ENCODE data around the gene PRR33. TPM values are rescaled to one million over a fixed set of nuclear protein-coding genes. Genes with fewer than 3 reads are reported as not detected.
"Not testable (repeated sequence)": the region's sequence is repeated elsewhere in the genome, so short reads cannot be mapped to it uniquely, and the experiment has no call there.

Gene PRR33
- total RNA-seq, 6 experiments from 2014 or later: not detected

DNA sequence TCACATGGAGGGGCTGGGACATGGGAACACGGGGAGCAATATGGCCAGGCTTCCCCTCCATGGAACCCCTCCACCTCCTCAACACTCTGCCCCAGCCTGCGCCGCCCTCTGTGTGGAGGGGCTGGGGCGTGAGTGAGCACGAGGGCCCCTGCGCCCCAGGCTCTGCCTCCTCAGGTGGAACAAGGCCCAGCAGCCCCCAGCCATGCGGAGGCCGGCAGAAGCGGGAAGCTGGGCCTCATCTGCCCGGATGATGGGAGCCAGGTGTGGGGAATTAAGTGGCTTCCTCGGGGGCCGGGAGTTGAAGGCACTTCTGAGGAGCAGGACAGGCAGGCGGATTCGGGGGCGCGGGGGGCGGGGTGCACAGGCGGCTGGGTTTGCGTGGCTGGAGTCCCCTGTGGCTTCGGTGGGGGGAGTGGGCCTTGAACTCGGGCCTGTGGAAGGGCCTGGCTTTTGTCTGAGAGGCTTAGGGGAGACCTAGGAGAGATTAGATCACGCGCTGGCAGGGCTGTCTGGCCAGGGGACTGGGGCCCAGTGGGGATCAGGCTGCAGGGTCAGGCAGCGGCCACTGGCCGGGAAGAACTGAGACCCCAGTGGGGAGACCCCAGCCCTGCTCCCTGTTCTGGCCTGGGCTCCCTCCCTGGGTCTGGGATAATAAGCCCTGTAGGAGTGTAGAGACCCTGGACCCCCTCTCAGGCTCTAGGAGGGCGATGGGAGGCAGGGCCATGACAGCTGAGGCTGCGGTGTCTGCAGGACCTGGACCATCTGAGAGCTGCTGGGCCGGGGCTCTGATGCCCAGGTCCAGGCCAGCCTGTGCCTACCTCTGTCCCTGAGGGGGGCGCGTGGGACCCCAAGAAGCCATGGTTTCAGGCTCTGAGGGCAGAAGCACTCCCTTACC lies 13.3 kb downstream of the PRR33 start:
- H3K36me3 ChIP-seq: no peaks in the 10 kb centered on the region
- intact Hi-C loops (cut with DNase I): loop anchor here in 1 of 2 donors (10.0 kb wide), 1 partner anchor 266 kb away; no protein-coding TSS in a partner anchor
- peak; percentile 13 to 52 (median 37) for DNase-seq
- no peak for ATAC-seq
- TF ChIP-seq, protein P1, sequence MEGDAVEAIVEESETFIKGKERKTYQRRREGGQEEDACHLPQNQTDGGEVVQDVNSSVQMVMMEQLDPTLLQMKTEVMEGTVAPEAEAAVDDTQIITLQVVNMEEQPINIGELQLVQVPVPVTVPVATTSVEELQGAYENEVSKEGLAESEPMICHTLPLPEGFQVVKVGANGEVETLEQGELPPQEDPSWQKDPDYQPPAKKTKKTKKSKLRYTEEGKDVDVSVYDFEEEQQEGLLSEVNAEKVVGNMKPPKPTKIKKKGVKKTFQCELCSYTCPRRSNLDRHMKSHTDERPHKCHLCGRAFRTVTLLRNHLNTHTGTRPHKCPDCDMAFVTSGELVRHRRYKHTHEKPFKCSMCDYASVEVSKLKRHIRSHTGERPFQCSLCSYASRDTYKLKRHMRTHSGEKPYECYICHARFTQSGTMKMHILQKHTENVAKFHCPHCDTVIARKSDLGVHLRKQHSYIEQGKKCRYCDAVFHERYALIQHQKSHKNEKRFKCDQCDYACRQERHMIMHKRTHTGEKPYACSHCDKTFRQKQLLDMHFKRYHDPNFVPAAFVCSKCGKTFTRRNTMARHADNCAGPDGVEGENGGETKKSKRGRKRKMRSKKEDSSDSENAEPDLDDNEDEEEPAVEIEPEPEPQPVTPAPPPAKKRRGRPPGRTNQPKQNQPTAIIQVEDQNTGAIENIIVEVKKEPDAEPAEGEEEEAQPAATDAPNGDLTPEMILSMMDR (IDR thresholded peaks at IDR 0.05): no peak
- TF ChIP-seq POLR2A (IDR thresholded peaks at IDR 0.05): no peak
- 90% methylated on average over 8 of the region's 30 CpGs for WGBS (ENCODE audit: insufficient coverage, low coverage, low lambda C conversion rate, missing lambda C conversion rate)
- no peak overlapping the region for H3K27ac ChIP-seq
- H3K9me3 ChIP-seq: no peaks in the 10 kb centered on the region
- H3K27me3 ChIP-seq: no peaks in the 10 kb centered on the region
- H3K4me1 ChIP-seq: no peaks in the 10 kb centered on the region
- no peak overlapping the region for H3K4me3 ChIP-seq

DNA sequence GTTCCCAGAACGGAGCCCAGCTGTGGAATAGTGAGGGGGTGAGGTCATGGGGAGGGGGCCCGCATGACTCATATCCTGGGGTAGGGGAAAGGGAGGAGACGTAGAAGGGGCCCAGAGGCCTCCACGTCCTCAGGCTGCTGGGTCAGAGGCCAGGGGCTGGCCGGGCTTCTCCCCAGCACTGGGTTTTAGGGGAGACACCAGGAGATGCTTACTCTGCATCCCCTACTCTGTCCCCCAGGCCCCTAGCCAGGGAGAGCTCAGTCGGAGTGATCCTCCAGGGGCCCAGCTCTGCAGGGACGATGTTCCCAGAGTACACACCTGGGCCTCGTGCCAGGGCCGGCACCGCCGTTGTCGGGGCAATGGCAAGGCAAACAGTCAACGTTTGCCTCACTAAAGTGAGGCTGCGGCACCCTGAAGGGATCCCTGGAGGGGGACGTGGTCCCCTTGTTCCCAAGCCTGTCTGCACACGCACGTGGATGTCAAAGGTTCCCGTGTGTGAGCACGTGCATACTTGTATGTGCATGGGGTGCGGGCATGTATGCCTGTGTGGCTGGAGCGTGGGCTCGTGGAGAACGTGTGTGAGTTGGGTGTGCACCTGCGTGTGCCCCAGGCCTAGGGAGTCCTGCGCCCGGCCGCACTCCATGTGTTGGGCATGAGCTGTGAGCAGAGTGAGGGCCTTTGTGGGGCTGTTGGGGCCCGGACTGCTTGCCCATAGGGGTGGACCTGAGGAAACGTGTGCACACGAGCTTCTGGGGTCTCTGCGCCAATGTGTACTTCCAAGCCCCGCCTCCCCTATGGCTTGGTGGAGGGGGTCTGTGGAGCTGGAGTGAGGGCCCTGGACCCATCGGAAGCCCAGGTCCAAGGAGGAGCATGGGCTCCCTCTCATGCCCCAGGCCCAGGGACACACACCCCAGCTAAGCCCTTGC lies 14.2 kb downstream of the PRR33 start:
- H3K9me3 ChIP-seq: no peaks in the 10 kb centered on the region
- intact Hi-C loops (cut with DNase I): loop anchor here in 1 of 2 donors (10.0 kb wide), 1 partner anchor 267 kb away; no protein-coding TSS in a partner anchor
- TF ChIP-seq POLR2A (IDR thresholded peaks at IDR 0.05): no peak
- TF ChIP-seq, protein P1 (IDR thresholded peaks at IDR 0.05): no peak
- H3K4me3 ChIP-seq: no peak overlapping the region
- 60% methylated on average over 1 of the region's 33 CpGs for WGBS (ENCODE audit: insufficient coverage, low coverage, low lambda C conversion rate, missing lambda C conversion rate)
- no peaks in the 10 kb centered on the region for H3K4me1 ChIP-seq
- peak; percentile 21 to 48 (median 45) for DNase-seq
- H3K27me3 ChIP-seq: no peaks in the 10 kb centered on the region
- no peaks in the 10 kb centered on the region for H3K36me3 ChIP-seq
- ATAC-seq: no peak
- no peak overlapping the region for H3K27ac ChIP-seq

DNA sequence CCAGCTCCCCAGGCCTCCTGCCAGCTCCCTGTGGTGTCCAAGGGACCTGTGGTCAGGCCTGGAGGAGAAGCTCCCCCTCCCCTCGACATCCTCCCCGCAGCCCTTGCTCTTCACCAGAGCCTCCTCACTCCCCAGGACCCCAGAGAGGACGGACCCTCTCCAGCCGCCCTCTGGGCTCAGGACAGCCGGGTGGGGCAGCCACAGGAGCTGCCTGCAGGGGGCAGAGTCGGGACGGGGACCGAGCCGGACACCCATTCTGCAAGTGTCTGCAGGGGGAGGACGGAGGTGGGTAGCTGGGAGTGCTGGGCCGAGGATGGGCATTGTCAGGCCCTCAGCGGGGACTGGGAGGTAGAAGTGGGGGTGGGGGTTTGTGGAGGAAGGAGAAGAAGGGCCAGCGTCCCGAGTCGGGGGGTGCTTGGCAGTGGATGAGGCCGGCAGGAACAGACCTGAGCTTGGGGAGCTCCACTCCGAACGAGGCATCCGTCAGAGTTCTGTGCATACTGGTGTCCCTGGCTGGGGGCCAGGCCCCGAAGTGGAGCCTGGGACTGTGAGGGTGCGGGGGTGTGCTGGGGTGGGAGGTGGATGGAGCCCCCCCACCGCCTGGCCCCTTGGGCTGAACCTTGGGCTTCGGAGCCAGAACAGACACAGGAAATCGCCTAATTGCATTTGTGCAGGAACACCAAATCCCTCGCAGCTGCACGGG lies 15.2 kb downstream of the PRR33 start:
- WGBS (ENCODE audit: insufficient coverage, low coverage, low lambda C conversion rate, missing lambda C conversion rate): no CpG with 5 or more reads among the region's 26 CpGs
- H3K4me1 ChIP-seq: no peaks in the 10 kb centered on the region
- H3K27me3 ChIP-seq: no peaks in the 10 kb centered on the region
- no peak overlapping the region for H3K27ac ChIP-seq
- intact Hi-C loops (cut with DNase I): loop anchor here in 1 of 2 donors (10.0 kb wide), 1 partner anchor 268 kb away; no protein-coding TSS in a partner anchor
- no peak overlapping the region for H3K4me3 ChIP-seq
- no peaks in the 10 kb centered on the region for H3K36me3 ChIP-seq
- DNase-seq: peak; percentile 56 to 62 (median 60)
- ATAC-seq: peak in 3 of 4 donors; percentile 38 to 56 (median 49)
- no peak for TF ChIP-seq POLR2A (IDR thresholded peaks at IDR 0.05)
- TF ChIP-seq, protein P1 (IDR thresholded peaks at IDR 0.05): peak; percentile 41 to 53 (median 46)
- H3K9me3 ChIP-seq: no peaks in the 10 kb centered on the region

DNA sequence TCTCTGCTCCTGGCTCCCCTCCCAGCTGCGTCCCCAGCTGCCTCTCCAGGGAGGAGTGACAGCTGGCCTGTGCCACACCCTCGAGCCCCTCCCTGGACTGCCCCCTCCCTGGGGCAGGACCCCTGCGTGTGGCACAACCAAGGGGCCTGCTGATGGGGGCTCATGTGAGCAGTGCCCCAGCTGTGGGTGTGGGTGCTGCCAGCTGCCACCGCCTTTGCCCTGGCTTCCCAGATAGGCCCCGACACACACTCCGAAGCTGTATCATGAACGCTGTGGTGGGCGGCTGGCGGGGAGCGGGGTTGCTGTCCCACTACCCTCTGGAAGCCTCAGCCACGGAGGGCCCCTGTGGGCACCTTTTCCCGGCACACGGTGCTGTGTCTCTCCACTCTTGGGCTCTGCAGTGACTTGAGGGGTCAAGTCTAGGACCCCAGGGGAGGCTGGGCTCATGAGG lies 15.8 kb downstream of the PRR33 start:
- H3K27me3 ChIP-seq, H3K4me1 ChIP-seq, H3K27ac ChIP-seq, H3K4me3 ChIP-seq, H3K9me3 ChIP-seq, ATAC-seq, H3K36me3 ChIP-seq: not testable (repeated sequence)
- WGBS (ENCODE audit: insufficient coverage, low coverage, low lambda C conversion rate, missing lambda C conversion rate): no CpG with 5 or more reads among the region's 13 CpGs
- intact Hi-C loops (cut with DNase I): loop anchor here in 1 of 2 donors (10.0 kb wide), 1 partner anchor 269 kb away; no protein-coding TSS in a partner anchor
- DNase-seq: peak in 2 of 3 donors; percentile 17 to 50

All from right lobe of liver (tissue), 6 donors.